Left lung (tissue), 10 donors: Measurements from ENCODE around the gene RASGEF1B. TPM values are rescaled to one million over a fixed set of nuclear protein-coding genes. Genes with fewer than 3 reads are reported as not detected.
"Not testable (repeated sequence)": the region's sequence is repeated elsewhere in the genome, so short reads cannot be mapped to it uniquely, and the experiment has no call there.

ENCODE experiments used
- ATAC-seq: fragments of 200-7000 bp; cut with Tn5 transposase; one replicate; pipeline ENCODE4 v1.9.1; 2020; ENCODE audit warnings: moderate library complexity
- DNase-seq, 4 donors: peaks; one replicate each; pipeline ENCODE4 v3.0.0-alpha.2; 2013 to 2020
- H3K27ac ChIP-seq, 2 donors: fragments of 200-600 bp; sonication (generic) in 1 of 2; one replicate each; pipeline versions ENCODE4 v1.5.0 to v1.8.0; 2020 to 2021
- H3K27me3 ChIP-seq, 2 donors: fragments of 200-600 bp; sonication (generic) in 1 of 2; one replicate each; pipeline versions ENCODE4 v1.5.0 to v1.8.0; 2020 to 2021
- H3K36me3 ChIP-seq, 2 donors: fragments of 200-600 bp; sonication (generic) in 1 of 2; one replicate each; pipeline versions ENCODE4 v1.5.0 to v1.8.0; 2020 to 2021
- H3K4me1 ChIP-seq, 2 donors: fragments of 200-600 bp; one replicate each; pipeline ENCODE4 v1.8.0; 2021
- H3K4me3 ChIP-seq, 2 donors: fragments of 200-600 bp; sonication (generic) in 1 of 2; one replicate each; pipeline versions ENCODE4 v1.5.0 to v1.8.0; 2020 to 2021; ENCODE audit warnings: mild to moderate bottlenecking in 1 of 2
- H3K9me3 ChIP-seq, 2 donors: fragments of 200-600 bp; sonication (generic) in 1 of 2; one replicate each; pipeline versions ENCODE4 v1.5.0 to v1.8.0; 2020 to 2021
- intact Hi-C, 2 donors: fragments of 100-400 bp; cut with DNase I; formaldehyde crosslinking; loops; one replicate each; pipeline versions ENCODE4 v1.11.2 to v1.14.2; 2022
- polyA plus RNA-seq, 6 donors: library from polyadenylated mRNA; unstranded; fragments of 120-200 nt; gene quantifications; one replicate each; pipeline ENCODE4 v1.2.1, GENCODE V29; 2013; ENCODE audit not compliant: insufficient read length in 6 of 6
- total RNA-seq, 2 donors: library from RNA; stranded (reverse); fragmentation: NEBNext Ultra II Directional; extraction: Animal tissue kit (Norgen Biotek cat#: 25700); gene quantifications; one replicate each; pipeline ENCODE4 v1.2.1, GENCODE V29; 2021
- TF ChIP-seq, protein P1 (sequence below), 2 donors: fragments of 200-600 bp; sonication (generic) in 1 of 2; IDR thresholded peaks; one replicate each; pipeline versions ENCODE4 v1.5.0 to v1.8.0; 2021; ENCODE audit warnings: antibody characterized with exemption in 2 of 2
- donor health status: DM: no; HTN: yes; CAD: no.
- donor health status: DM: no; HTN: no; CAD: no.

The RASGEF1B gene
- total and polyA plus RNA-seq, 8 donors = 8.4 to 34.7 (median 12.5) TPM

DNA sequence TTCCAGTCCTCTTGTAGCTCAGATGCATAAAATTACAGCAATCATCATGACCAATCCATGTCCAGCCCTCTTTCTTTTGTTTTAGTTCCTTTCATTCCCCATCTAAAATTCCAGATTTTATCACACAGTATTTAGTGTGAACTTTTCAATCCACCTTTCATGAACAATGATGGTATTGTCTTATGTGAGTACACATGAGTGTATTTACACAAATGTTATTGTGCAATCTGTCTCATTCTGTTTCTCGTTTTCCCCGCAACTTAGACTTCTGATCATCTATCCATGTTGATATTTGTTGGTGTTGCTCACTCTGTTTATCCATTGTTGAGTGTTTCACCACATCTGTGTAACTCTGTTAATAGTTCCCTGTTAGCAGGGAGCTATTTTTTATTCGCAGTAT is 9.4 kb upstream of the RASGEF1B start:
- Histone ChIP-seq H3K27me3 (no peaks in the 10 kb centered on the region), H3K4me3 (no peak overlapping the region), H3K4me1 (peaks cover 0 to 4% of the 10 kb centered on the region in 2 donors), H3K27ac (no peak overlapping the region), H3K9me3 (no peaks in the 10 kb centered on the region), H3K36me3 (no peaks in the 10 kb centered on the region)
- TF ChIP-seq, protein P1, sequence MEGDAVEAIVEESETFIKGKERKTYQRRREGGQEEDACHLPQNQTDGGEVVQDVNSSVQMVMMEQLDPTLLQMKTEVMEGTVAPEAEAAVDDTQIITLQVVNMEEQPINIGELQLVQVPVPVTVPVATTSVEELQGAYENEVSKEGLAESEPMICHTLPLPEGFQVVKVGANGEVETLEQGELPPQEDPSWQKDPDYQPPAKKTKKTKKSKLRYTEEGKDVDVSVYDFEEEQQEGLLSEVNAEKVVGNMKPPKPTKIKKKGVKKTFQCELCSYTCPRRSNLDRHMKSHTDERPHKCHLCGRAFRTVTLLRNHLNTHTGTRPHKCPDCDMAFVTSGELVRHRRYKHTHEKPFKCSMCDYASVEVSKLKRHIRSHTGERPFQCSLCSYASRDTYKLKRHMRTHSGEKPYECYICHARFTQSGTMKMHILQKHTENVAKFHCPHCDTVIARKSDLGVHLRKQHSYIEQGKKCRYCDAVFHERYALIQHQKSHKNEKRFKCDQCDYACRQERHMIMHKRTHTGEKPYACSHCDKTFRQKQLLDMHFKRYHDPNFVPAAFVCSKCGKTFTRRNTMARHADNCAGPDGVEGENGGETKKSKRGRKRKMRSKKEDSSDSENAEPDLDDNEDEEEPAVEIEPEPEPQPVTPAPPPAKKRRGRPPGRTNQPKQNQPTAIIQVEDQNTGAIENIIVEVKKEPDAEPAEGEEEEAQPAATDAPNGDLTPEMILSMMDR (IDR thresholded peaks at IDR 0.05) = no peak
- DNase-seq (no peak), ATAC-seq (no peak)
- intact Hi-C loops = no loop called here

- DNase-seq, H3K4me3 ChIP-seq, intact Hi-C loops, H3K4me1 ChIP-seq, H3K36me3 ChIP-seq, H3K27me3 ChIP-seq, H3K9me3 ChIP-seq, H3K27ac ChIP-seq, ATAC-seq: not testable (repeated sequence)
Measured at GRCh38 chr4:81479573-81479972, 7.9 kb upstream of the RASGEF1B start.

DNA sequence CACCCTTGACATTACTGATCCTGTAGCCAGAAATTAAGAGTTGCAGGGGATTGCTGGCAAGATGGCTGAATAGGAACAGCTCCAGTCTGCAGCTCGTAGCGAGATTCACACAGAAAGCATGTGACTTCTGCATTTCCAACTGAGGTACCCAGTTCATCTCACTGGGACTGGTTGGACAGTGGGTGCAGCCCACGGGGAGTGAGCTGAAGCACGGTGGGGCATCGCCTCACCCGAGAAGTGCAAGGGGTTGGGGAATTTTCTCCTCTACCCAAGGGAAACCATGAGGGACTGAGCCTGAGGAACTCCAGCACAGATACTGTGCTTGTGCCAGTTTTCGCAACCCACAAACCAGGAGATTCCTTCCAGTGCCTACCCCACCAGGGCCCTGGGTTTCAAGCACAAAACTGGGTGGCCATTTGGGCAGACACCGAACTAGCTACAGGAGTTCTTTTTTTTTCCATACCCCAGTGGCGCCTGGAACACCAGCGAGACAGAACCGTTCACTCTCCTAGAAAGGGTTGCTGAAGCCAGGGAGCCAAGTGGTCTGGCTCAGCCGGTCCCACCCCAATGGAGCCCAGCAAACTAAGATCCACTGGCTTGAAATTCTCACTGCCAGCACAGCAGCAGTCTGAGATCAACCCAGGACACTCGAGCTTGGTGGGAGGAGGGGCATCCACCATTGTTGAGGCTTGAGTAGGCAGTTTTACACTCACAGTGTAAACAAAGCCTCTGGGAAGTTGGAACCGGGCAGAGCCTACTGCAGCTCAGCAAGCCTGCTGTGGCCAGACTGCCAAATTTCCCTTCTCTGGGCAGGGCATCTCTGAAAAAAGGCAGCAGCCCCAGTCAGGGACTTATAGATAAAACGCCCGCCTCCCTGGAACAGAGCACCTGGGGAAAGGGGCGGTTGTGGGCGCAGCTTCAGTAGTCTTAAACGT is 1.9 kb upstream of the RASGEF1B start:
- intact Hi-C loops = not testable (repeated sequence)
- peak; percentile 3 for ATAC-seq

DNA sequence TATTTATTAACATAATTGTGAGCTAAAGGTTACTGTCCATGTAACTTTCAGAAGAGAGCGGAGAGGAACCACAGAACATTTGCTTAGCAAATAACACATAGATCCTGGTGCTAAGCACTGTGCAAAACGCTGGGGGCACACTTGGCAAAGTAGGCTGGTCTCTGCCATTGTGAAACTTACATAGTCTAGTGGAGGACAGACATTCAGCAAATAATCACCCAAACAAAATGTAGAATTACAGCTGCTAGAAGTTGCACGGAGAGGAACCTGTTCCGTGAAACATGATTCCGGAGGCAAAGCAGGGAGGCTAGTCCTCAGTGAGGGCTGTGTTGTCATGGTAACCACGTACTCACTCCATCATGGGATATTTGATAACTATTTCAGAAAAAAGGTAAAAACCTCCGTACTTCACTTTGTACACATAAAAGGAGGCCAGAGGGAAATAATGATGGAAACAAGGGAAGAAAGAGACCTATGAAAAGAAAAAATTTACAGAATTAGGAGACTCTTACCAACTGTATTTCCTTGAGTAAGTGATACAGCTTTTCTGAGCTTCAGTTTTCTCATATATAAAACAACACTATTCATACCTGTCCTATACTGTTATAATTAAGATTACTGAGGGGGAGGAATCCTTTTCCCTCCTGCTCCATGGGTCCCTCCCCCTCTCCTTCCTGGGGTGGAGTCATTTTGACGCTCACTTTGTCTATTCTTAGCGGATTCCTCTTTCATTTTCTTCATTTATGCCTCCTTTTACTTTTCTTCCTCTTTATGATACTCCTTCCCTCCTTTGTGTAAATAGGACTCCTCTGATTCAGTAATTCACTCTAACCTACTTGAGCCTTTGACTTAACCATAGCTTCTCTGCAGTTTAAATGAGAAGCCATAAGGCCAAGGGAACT is 825 bp upstream of the RASGEF1B start:
- ATAC-seq = peak; percentile 13
- Histone ChIP-seq H3K4me3 (peak overlapping the region; percentile 81 to 95), H3K9me3 (no peaks in the 10 kb centered on the region), H3K27ac (peak overlapping the region; percentile 95 to 96), H3K27me3 (peaks cover 0 to 18% of the 10 kb centered on the region in 2 donors), H3K4me1 (peaks cover 16 to 47% of the 10 kb centered on the region in 2 donors), H3K36me3 (no peaks in the 10 kb centered on the region)
- TF ChIP-seq, protein P1 (IDR thresholded peaks at IDR 0.05) = no peak
- intact Hi-C loops = no loop called here
- peak in 2 of 4 donors; percentile 39 to 71 for DNase-seq

More for the DNA sequence above, 1.9 kb upstream of the RASGEF1B start:
- peak in 3 of 4 donors; percentile 47 to 82 (median 56) for DNase-seq
- Histone ChIP-seq H3K27ac (peak overlapping the region; percentile 95 to 96), H3K27me3 (peaks cover 0 to 18% of the 10 kb centered on the region in 2 donors), H3K4me1 (peaks cover 16 to 39% of the 10 kb centered on the region in 2 donors)
- not testable (repeated sequence) for H3K9me3 ChIP-seq, H3K36me3 ChIP-seq, H3K4me3 ChIP-seq

- Histone ChIP-seq H3K4me1 (peaks cover 20 to 56% of the 10 kb centered on the region in 2 donors), H3K36me3 (no peaks in the 10 kb centered on the region), H3K27ac (peak overlapping the region; percentile 95 to 96), H3K27me3 (peaks cover 0 to 18% of the 10 kb centered on the region in 2 donors), H3K4me3 (peak overlapping the region; percentile 81 to 95), H3K9me3 (no peaks in the 10 kb centered on the region)
- DNase-seq = no peak
- intact Hi-C loops = no loop called here
- peak; percentile 45 for ATAC-seq
- TF ChIP-seq, protein P1 (IDR thresholded peaks at IDR 0.05) = no peak
Measured at GRCh38 chr4:81471298-81471587, 464 bp downstream of the RASGEF1B start.
